GM12872 (cell line): ENCODE results near the gene LENG9.

Experiments
- CTCF ChIP-seq: IDR thresholded peaks from 3 replicates; pipeline ENCODE4 v1.5.1; 2011; ENCODE audit warnings: low read depth, mild to moderate bottlenecking, low read length, moderate library complexity; ENCODE audit not compliant: insufficient read depth

LENG9 gene

GRCh38 chr19:54424201-54424600 is 39.4 kb downstream of the LENG9 start:
- no peak for TF ChIP-seq CTCF

GRCh38 chr19:54422136-54422535 is 41.4 kb downstream of the LENG9 start:
- TF ChIP-seq CTCF, result no peak

- no peak for TF ChIP-seq CTCF
Observed at GRCh38 chr19:54421521-54421920, 42.1 kb downstream of the LENG9 start.

DNA sequence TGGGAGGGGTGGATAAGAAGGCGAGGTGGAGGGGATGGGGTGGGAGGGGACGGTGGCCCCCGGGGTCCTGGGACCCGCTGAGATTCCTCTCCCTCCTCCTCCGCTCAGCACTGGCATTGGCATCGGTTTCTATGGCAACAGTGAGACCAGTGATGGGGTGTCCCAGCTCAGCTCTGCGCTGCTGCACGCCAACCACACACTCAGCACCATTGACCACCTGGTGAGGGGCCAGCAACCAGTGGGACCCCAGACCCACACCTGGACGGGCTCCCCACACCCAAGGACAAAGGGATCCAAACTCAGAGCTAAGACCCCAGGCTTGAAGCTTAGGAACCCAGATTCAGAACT is 42.4 kb downstream of the LENG9 start:
- no peak for TF ChIP-seq CTCF

- TF ChIP-seq CTCF, result no peak
Observed at GRCh38 chr19:54420383-54421168, 43.0 kb downstream of the LENG9 start.

- no peak for TF ChIP-seq CTCF
Observed at GRCh38 chr19:54420068-54420382, 43.6 kb downstream of the LENG9 start.

DNA sequence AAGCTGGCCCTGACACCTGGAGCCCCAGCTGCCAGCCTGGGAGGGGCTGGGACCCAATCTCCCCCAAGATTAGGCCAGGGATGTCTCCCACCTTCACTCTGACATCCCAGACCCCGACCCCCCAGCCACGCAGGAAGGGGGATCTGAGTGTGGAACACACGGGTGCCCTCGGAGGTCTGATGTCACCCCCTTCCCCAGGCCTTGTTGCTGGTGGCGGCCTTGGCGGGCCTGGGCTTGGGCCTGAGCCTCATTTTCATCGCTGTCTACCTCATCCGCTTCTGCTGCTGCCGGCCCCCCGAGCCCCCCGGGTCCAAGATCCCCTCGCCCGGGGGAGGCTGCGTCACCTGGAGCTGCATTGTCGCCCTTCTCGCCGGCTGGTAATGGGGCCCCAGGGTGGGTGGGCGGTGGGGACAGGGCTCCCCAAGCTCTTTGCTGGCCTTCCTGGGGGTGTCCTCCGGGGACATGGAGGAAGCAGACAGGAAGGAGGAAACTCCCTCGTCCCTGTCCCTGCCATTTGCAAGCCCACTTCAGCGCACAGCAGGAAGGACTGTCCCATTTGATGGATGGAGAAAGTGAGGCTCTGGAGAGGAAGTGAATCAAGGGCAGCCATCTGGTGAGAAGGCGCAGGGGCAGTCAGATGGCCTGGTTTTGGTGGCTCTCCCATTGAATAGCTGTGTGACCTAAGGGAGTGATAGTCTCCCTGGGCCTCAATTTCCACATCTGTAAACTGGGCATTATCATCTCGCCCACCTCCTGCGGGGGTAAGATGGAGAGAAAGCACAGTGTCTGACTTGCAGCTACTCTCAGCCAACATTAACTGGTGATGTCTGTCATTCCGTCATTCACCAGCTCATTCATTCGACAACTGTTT is 44.4 kb downstream of the LENG9 start:
- TF ChIP-seq CTCF, result no peak
